ENCODE data around the gene CYP1A2.

DNA sequence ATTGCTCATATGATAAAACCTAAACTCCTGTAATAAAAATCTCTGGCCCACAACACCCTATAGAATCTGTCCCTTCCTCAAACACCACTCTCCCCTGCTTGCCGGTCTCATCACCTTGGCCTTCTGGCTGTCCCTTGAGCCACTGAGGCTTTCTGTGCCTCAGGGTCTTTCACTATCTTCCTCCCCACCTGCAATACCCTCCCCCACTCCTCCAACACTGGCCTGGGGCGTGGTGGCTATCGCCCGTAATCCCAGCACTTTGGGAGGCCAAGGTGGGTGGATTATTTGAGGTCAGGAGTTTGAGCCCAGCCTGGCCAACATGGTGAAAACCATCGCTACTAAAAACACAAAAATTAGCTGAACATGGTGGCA is 29.9 kb downstream of the CYP1A2 start:
- TF ChIP-seq, protein P1, sequence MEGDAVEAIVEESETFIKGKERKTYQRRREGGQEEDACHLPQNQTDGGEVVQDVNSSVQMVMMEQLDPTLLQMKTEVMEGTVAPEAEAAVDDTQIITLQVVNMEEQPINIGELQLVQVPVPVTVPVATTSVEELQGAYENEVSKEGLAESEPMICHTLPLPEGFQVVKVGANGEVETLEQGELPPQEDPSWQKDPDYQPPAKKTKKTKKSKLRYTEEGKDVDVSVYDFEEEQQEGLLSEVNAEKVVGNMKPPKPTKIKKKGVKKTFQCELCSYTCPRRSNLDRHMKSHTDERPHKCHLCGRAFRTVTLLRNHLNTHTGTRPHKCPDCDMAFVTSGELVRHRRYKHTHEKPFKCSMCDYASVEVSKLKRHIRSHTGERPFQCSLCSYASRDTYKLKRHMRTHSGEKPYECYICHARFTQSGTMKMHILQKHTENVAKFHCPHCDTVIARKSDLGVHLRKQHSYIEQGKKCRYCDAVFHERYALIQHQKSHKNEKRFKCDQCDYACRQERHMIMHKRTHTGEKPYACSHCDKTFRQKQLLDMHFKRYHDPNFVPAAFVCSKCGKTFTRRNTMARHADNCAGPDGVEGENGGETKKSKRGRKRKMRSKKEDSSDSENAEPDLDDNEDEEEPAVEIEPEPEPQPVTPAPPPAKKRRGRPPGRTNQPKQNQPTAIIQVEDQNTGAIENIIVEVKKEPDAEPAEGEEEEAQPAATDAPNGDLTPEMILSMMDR (conservative IDR thresholded peaks at IDR 0.05; ENCODE audit: low read length): no peak
- no peak for TF ChIP-seq EZH2phosphoT487 (IDR thresholded peaks at IDR 0.05; ENCODE audit: borderline replicate concordance, low read depth, low read length)

Measured in OCI-LY7 (cell line).